ENCODE results near the gene DAPK2. TPM values are rescaled to one million over a fixed set of nuclear protein-coding genes. Genes with fewer than 3 reads are reported as not detected.
A peak's percentile ranks its signal among the peaks of the same experiment; 100 is the strongest.

DAPK2 gene
- total and polyA plus RNA-seq, 2 donors (not counting 1 experiment from before 2014, with no cell fraction given), result 8.3 to 31.9 TPM

- POLR2A ChIA-PET, result no interaction called here
Measured at GRCh38 chr15:63906266-63906584, 140.1 kb downstream of the DAPK2 start.

DNA sequence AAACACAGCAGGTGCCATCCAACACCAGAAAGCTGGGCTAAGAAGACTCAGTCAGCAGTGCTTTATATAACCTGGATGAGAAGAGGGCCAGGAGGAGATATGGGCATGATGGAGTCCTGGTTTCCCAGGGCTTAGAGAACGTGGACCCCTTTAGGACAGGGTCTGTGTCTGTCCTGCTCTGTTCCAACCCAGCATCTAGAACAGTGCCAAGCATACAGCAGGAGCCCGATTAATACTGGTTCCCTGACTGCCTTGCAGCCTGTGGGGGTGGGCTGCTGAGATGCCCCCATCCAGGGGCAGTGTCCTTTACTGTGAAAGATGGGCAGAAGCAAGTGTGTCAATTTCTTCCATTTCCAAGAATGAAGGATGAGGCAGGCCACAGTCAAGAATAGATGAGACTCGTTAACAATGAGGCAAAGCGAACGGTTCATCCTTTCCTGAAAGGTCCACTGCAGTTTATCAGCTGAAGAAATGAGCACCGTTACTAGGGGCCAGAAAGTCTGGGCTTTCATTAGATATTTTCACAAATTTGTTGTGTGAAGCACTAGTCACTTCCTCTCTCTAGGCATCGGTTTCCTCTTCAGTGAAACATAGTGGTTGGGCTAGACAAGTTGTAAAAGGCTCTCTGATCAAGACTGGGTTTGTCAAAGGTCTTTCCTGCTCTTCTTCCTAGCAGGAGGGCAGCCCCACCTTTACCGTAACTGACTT, 140.6 kb downstream of the DAPK2 start:
- no peak overlapping the region for H3K9ac ChIP-seq (ENCODE audit: low read length)

More at GRCh38 chr15:63906266-63906584, 140.1 kb downstream of the DAPK2 start:
- TF ChIP-seq, protein P1, sequence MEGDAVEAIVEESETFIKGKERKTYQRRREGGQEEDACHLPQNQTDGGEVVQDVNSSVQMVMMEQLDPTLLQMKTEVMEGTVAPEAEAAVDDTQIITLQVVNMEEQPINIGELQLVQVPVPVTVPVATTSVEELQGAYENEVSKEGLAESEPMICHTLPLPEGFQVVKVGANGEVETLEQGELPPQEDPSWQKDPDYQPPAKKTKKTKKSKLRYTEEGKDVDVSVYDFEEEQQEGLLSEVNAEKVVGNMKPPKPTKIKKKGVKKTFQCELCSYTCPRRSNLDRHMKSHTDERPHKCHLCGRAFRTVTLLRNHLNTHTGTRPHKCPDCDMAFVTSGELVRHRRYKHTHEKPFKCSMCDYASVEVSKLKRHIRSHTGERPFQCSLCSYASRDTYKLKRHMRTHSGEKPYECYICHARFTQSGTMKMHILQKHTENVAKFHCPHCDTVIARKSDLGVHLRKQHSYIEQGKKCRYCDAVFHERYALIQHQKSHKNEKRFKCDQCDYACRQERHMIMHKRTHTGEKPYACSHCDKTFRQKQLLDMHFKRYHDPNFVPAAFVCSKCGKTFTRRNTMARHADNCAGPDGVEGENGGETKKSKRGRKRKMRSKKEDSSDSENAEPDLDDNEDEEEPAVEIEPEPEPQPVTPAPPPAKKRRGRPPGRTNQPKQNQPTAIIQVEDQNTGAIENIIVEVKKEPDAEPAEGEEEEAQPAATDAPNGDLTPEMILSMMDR (IDR thresholded peaks at IDR 0.05), result no peak
- TF ChIP-seq EZH2 (IDR thresholded peaks at IDR 0.05; ENCODE audit: borderline replicate concordance, insufficient read depth, low read depth, low read length, poor library complexity, severe bottlenecking), result no peak
- H3K27ac ChIP-seq (ENCODE audit: low read length in 2 of 2), result peak overlapping the region; percentile 18 to 36
- no peak overlapping the region for H3K9ac ChIP-seq (ENCODE audit: low read length)
- H3K36me3 ChIP-seq (replicated peaks in 1 of 2; ENCODE audit: control extremely low read depth in 1 of 2, control insufficient read depth in 1 of 2, extremely low read depth in 1 of 2, insufficient read depth in 2 of 2, low read length in 1 of 2), result no peaks in the 10 kb centered on the region
- H3K79me2 ChIP-seq (ENCODE audit: control insufficient read depth, insufficient read depth, low read length), result no peaks in the 10 kb centered on the region
- DNase-seq (no peak), ATAC-seq (ENCODE audit: low read depth) (no peak)
- H3K27ac Mint-ChIP-seq, result peak overlapping the region; percentile 67
- peaks cover 29% of the 10 kb centered on the region for H3K4me1 Mint-ChIP-seq
- 98% methylated on average over 4 of the region's 4 CpGs for WGBS (ENCODE audit: insufficient coverage)
- intact Hi-C loops (cut with micrococcal nuclease), result no loop called here
- H3K4me2 ChIP-seq (replicated peaks; ENCODE audit: low read depth, low read length, poor library complexity, severe bottlenecking), result peak overlapping the region; percentile 19
- no peak overlapping the region for H3K4me3 ChIP-seq (ENCODE audit: control extremely low read depth in 1 of 5, extremely low read depth in 1 of 5, insufficient read depth in 1 of 5, low read depth in 2 of 5, low read length in 4 of 5)
- CTCF ChIA-PET, result interaction anchor here (0.8 to 1.8 kb wide), 4 partner anchors 23 to 105 kb away, joined by 3 to 6 read pairs (median 3); no protein-coding TSS in a partner anchor
- no peaks in the 10 kb centered on the region for H3K9me3 Mint-ChIP-seq (ENCODE audit: insufficient read depth)
- peaks cover 21 to 28% of the 10 kb centered on the region in 2 donors for H3K4me1 ChIP-seq (ENCODE audit: control insufficient read depth in 2 of 2, insufficient read depth in 2 of 2, low read length in 2 of 2)
- H4K20me1 ChIP-seq (ENCODE audit: control insufficient read depth, insufficient read depth, low read length, poor library complexity, severe bottlenecking), result no peaks in the 10 kb centered on the region
- no peaks in the 10 kb centered on the region for H3K27me3 Mint-ChIP-seq
- no peaks in the 10 kb centered on the region for H3K27me3 ChIP-seq (replicated peaks in 1 of 4; ENCODE audit: control extremely low read depth in 1 of 4, control insufficient read depth in 3 of 4, insufficient read depth in 4 of 4, low read length in 3 of 4)
- no peaks in the 10 kb centered on the region for H3K9me3 ChIP-seq (ENCODE audit: control extremely low read depth in 1 of 3, control insufficient read depth in 2 of 3, insufficient read depth in 1 of 3, low read length in 2 of 3)
- H2AFZ ChIP-seq (ENCODE audit: insufficient read depth, low read depth, low read length, poor library complexity, severe bottlenecking), result peak overlapping the region; percentile 46
- H3K4me3 Mint-ChIP-seq, result no peak overlapping the region

More for the DNA sequence above, 140.6 kb downstream of the DAPK2 start:
- Histone ChIP-seq H3K27me3 (replicated peaks in 1 of 4; ENCODE audit: control extremely low read depth in 1 of 4, control insufficient read depth in 3 of 4, insufficient read depth in 4 of 4, low read length in 3 of 4) (no peaks in the 10 kb centered on the region), H3K79me2 (ENCODE audit: control insufficient read depth, insufficient read depth, low read length) (no peaks in the 10 kb centered on the region), H3K4me2 (replicated peaks; ENCODE audit: low read depth, low read length, poor library complexity, severe bottlenecking) (peak overlapping the region; percentile 19), H3K36me3 (replicated peaks in 1 of 2; ENCODE audit: control extremely low read depth in 1 of 2, control insufficient read depth in 1 of 2, extremely low read depth in 1 of 2, insufficient read depth in 2 of 2, low read length in 1 of 2) (no peaks in the 10 kb centered on the region), H3K4me3 (ENCODE audit: control extremely low read depth in 1 of 5, extremely low read depth in 1 of 5, insufficient read depth in 1 of 5, low read depth in 2 of 5, low read length in 4 of 5) (no peak overlapping the region), H3K4me1 (ENCODE audit: control insufficient read depth in 2 of 2, insufficient read depth in 2 of 2, low read length in 2 of 2) (peaks cover 21 to 31% of the 10 kb centered on the region in 2 donors), H3K27ac (ENCODE audit: low read length in 2 of 2) (peak overlapping the region; percentile 18 to 36), H2AFZ (ENCODE audit: insufficient read depth, low read depth, low read length, poor library complexity, severe bottlenecking) (peak overlapping the region; percentile 46), H4K20me1 (ENCODE audit: control insufficient read depth, insufficient read depth, low read length, poor library complexity, severe bottlenecking) (no peaks in the 10 kb centered on the region), H3K9me3 (ENCODE audit: control extremely low read depth in 1 of 3, control insufficient read depth in 2 of 3, insufficient read depth in 1 of 3, low read length in 2 of 3) (no peaks in the 10 kb centered on the region)
- Mint-ChIP-seq H3K4me1 (peaks cover 32% of the 10 kb centered on the region), H3K27ac (peak overlapping the region; percentile 67), H3K27me3 (no peaks in the 10 kb centered on the region), H3K9me3 (ENCODE audit: insufficient read depth) (no peaks in the 10 kb centered on the region), H3K4me3 (no peak overlapping the region)
- 66% methylated on average over 5 of the region's 8 CpGs for WGBS (ENCODE audit: insufficient coverage)
- ATAC-seq (ENCODE audit: low read depth) (peak; percentile 33), DNase-seq (peak; percentile 31)
- CTCF ChIA-PET, result interaction anchor here (0.8 to 1.8 kb wide), 5 partner anchors 14 to 105 kb away, joined by 3 to 6 read pairs (median 3); no protein-coding TSS in a partner anchor
- TF ChIP-seq, protein P1 (IDR thresholded peaks at IDR 0.05), result no peak
- intact Hi-C loops (cut with micrococcal nuclease), result no loop called here
- POLR2A ChIA-PET, result no interaction called here

Data from B cell (primary cell).